ENCODE measurements around the gene SPATA32. TPM values are rescaled to one million over a fixed set of nuclear protein-coding genes. Genes with fewer than 3 reads are reported as not detected.

The SPATA32 gene
- total and polyA plus RNA-seq, 2 experiments from 2014 or later: 0.45 TPM; not detected in 1

- no peaks in the 10 kb centered on the region for H3K9me3 ChIP-seq (ENCODE audit: low read depth)
- TF ChIP-seq CTCF (IDR thresholded peaks at IDR 0.05; ENCODE audit: low read depth, low read length): no peak
- H3K36me3 ChIP-seq: no peaks in the 10 kb centered on the region
- no peak overlapping the region for H3K4me3 ChIP-seq
- H3K27ac ChIP-seq: no peak overlapping the region
- H3K4me1 ChIP-seq (ENCODE audit: low read depth): peaks cover 8% of the 10 kb centered on the region
- peaks cover 20% of the 10 kb centered on the region for H3K27me3 ChIP-seq
- DNase-seq (ENCODE audit: low read depth in 1 of 2, low spot score in 1 of 2): peak in 1 of 2 donors; percentile 97
Observed at GRCh38 chr17:45228763-45229539, 32.9 kb downstream of the SPATA32 start.

- no peak for DNase-seq (ENCODE audit: low read depth in 1 of 2, low spot score in 1 of 2)
- Histone ChIP-seq H3K4me1 (ENCODE audit: low read depth) (peaks cover 8% of the 10 kb centered on the region), H3K36me3 (no peaks in the 10 kb centered on the region), H3K27me3 (peaks cover 20% of the 10 kb centered on the region), H3K27ac (no peak overlapping the region), H3K4me3 (no peak overlapping the region), H3K9me3 (ENCODE audit: low read depth) (no peaks in the 10 kb centered on the region)
- TF ChIP-seq CTCF (IDR thresholded peaks at IDR 0.05; ENCODE audit: low read depth, low read length): no peak
Observed at GRCh38 chr17:45227926-45228762, 33.8 kb downstream of the SPATA32 start.

GRCh38 chr17:45227101-45227925 is 34.6 kb downstream of the SPATA32 start:
- TF ChIP-seq CTCF (IDR thresholded peaks at IDR 0.05; ENCODE audit: low read depth, low read length): no peak
- Histone ChIP-seq H3K4me1 (ENCODE audit: low read depth) (peaks cover 8% of the 10 kb centered on the region), H3K4me3 (no peak overlapping the region), H3K27ac (no peak overlapping the region), H3K27me3 (peaks cover 26% of the 10 kb centered on the region), H3K9me3 (ENCODE audit: low read depth) (no peaks in the 10 kb centered on the region), H3K36me3 (no peaks in the 10 kb centered on the region)
- no peak for DNase-seq (ENCODE audit: low read depth in 1 of 2, low spot score in 1 of 2)

- Histone ChIP-seq H3K27ac (no peak overlapping the region), H3K4me1 (ENCODE audit: low read depth) (peaks cover 8% of the 10 kb centered on the region), H3K9me3 (ENCODE audit: low read depth) (no peaks in the 10 kb centered on the region), H3K4me3 (no peak overlapping the region), H3K36me3 (no peaks in the 10 kb centered on the region), H3K27me3 (peaks cover 34% of the 10 kb centered on the region)
- no peak for TF ChIP-seq CTCF (IDR thresholded peaks at IDR 0.05; ENCODE audit: low read depth, low read length)
- no peak for DNase-seq (ENCODE audit: low read depth in 1 of 2, low spot score in 1 of 2)
Observed at GRCh38 chr17:45226576-45226975, 35.3 kb downstream of the SPATA32 start.

GRCh38 chr17:45225964-45226530 is 35.8 kb downstream of the SPATA32 start:
- no peak for TF ChIP-seq CTCF (IDR thresholded peaks at IDR 0.05; ENCODE audit: low read depth, low read length)
- peaks cover 39% of the 10 kb centered on the region for H3K27me3 ChIP-seq
- no peak overlapping the region for H3K4me3 ChIP-seq
- H3K27ac ChIP-seq: no peak overlapping the region
- no peaks in the 10 kb centered on the region for H3K36me3 ChIP-seq
- no peaks in the 10 kb centered on the region for H3K9me3 ChIP-seq (ENCODE audit: low read depth)
- no peak for DNase-seq (ENCODE audit: low read depth in 1 of 2, low spot score in 1 of 2)
- H3K4me1 ChIP-seq (ENCODE audit: low read depth): peaks cover 8% of the 10 kb centered on the region

Data from cardiac muscle cell (in vitro differentiated cells and primary cell).